Mucosa of gallbladder (tissue), 1 donor: ENCODE measurements around the gene EXPH5. TPM values are rescaled to one million over a fixed set of nuclear protein-coding genes. Genes with fewer than 3 reads are reported as not detected.
"Not testable (repeated sequence)": the region's sequence is repeated elsewhere in the genome, so short reads cannot be mapped to it uniquely, and the experiment has no call there.

Experiments used
- DNase-seq: peaks from one replicate; pipeline ENCODE4 v3.0.0-alpha.2; 2020; ENCODE audit warnings: low spot score
- total RNA-seq: library from RNA; stranded (reverse); gene quantifications from one replicate; pipeline ENCODE4 v1.2.1, GENCODE V29; 2021
- donor health status: DM: no; HTN: no; CAD: no.

EXPH5 gene
- total RNA-seq, 1 donor from 2014 or later = 5.6 TPM

DNA sequence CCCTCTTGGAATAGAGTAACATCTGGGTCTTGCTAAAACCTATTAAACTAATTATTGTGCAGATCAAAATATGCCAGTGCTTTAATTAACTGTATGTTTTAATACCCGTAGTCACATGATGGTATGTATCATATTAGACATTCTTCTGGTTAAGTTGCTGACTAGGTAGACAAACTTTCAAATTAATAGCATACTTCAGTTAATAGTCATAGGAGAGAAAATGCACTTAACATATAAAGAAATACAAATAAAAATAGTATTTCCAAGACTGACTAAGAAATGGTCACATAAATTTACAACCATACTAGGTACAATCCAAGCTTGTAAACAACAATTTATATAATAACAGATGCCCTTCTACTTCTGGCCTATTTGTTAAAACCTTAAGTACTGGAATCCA lies 7.6 kb upstream of the EXPH5 start:
- DNase-seq = no peak

DNA sequence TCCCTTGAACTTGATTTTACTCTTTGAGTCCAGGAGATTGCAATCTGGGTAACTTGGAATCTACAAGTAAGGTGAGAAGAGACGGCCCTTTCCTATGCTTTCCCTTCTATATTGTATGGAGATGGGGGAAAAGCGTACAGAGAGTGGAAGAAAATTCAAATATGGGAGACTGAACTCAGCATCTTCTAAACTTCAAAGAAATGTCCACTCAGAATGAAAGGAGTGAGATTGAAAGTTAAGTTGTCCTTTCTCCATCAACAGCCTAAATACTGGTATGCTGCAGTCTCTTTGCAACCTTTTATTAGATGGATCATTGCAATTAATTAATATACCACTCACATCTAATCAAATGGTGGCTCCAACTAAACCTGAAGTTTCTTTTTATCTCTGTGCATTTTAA lies 6.4 kb upstream of the EXPH5 start:
- no peak for DNase-seq

DNA sequence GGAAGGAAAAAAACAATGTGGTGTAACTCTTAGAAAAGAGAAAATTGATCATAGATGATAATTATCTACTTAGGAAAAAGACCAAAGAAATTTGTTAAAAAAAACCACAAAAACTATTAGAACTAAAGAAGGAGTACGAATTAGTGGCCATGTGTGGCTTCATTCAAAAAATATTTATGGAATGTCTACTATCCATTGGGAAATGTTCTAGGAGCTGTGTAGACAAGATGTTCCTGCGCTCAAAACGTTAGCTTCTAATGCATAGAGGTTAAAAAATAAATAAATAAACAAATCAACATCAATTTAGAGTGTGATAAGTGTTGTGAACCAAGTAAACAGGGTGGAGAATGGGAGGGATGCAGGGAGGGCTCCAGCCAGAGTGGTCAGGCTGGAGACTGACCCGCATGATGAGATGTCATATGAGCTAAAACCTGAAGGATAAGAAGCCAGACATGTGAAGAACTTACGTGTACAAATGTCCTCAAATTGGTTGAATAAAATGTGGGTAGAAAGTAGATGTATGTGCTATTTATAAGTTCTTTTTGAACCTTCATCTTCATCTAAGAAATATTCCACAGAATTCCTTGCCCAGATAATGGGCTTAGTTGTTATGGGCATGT lies 4.3 kb upstream of the EXPH5 start:
- no peak for DNase-seq

DNA sequence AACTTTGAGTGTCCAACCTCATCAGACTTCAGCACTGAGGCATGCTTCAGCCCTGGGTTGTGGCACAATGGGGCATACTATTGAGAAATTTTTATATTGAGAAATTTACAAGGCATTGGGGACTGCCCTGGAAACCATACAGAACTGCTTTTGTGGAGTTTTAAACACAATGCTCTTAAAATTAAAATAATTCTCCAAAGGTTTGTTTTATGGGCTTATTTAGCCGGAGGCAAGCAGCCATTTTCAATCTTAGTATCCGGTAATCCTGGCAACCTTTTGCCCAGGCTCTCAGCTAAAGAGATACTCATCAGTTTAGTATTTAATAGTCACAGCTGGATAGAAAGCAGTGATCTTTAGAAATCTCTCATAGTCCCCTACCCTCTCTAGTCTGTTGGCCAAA lies 3.1 kb upstream of the EXPH5 start:
- no peak for DNase-seq

DNA sequence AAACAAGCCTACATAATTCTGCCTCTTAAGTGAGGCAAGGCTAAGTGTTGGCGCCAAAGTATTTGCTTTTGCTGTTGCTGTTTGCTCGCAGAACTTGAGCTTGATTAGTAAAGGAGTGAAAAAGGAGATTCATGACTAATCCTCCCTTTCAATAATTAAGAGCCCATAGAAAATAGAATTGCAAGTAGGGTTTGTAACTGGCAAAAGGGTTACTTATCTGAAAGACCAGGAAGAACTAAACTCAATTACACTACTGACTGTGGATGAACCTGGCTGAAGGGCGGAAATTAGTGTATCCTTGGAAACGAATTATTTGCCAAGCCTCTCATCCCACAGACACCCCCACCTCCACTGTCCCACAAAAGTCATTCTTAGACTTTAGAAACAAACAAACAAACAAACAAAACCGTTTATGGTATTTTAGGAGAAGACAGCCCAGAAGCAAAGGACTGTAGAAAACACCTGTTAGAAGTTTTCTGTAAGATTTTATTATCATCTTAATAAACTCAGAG lies 411 bp upstream of the EXPH5 start:
- no peak for DNase-seq

DNA sequence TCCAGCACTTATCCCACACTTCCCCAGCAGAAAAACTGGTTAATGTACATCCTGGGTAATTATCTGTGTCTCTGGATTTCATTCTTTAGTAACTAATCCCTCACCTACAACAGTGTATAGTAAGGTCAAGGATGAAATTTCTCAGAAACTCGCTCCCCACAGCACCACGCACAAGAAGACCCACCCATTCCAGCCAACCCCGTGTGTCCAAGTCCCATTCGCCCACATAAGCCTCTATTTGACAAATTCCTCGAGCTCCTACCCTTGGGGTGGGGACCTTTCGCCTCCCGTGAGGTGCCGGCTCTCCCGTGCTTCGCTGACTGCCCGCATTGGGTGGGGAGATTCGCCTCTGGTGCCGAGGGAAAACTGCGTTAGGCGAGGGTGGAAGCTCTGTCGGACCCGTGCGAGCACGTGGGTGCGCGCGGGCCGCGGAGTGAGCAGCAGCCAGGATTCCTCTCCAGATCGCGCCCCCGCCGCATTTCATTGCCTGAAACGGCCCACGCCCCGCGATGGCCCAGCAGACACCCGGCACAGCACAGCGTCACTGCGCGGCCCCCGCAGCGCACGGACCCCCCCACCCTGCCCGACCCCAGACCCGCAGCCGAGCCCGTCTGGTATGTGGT lies 866 bp downstream of the EXPH5 start:
- DNase-seq = peak; percentile 12

DNA sequence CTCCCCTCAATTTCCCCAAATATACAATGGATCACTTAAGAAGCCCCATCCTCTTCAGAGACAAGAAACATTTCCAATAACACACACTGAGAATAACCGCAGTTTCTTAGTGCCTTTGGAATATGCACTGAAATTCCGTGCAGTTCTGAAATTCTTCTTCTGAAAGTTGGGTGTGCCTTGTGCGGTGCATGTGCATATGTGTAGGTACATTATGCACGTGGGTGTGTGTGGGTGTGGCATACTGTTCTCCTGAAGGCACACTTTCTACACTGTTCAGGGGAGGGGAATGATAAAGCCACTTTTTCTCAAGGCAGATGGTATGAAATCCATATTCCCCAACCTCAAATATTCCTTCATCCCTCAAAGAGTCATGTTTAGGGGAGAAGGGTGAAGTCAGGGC lies 1.7 kb downstream of the EXPH5 start:
- no peak for DNase-seq

DNA sequence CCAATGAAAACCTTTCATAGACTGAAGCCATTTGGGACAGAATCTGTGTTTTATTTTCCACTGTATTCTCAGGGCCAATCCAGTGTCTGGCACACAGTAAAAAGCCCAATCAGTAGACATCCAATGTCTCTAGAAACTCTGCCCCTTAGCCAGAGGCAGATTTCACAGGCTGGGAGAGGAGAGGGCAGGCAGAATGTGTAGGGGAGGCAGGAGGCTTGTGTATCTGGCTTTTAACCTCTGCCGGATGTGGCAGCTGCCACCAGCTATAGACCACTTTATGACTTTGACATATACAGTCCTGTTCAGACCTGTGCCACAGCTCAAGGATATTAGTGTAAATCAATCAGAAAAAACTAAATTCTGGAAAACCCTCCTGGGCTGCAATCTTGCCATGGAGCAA lies 4.4 kb downstream of the EXPH5 start:
- DNase-seq = no peak

DNA sequence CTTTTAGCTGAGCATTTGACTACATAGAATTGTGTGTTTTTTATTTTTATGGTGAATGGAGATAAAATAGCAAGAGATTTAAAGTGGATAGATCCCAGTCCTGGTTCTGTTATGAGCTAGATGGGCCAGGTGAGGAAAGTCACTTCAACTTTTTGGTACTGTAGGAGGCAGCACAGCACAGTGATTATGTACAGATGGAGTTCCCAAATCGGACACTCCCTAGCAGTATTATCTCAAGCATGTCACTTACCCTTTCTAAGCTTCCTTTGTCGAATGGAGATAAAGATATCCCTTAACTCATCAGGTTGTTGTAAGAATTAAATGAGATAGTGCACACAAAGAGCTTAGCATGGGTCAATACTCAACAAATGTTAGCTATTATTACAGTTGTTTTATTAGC lies 5.3 kb downstream of the EXPH5 start:
- no peak for DNase-seq

DNA sequence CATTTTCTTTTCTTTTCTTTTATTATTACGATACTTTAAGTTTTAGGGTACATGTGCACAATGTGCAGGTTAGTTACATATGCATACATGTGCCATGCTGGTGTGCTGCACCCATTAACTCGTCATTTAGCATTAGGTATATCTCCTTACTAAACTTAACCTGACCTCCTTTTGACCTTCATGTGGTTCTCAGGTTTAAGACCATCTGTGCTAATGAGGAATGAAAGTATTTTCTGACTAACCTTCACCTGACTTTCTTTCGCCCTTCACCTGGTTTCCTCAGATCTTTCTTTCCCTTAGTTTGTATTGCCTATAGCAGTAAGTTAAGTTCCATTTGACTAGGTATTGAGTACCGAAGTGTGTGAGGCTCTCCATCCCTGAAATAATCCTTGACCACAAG lies 6.5 kb downstream of the EXPH5 start:
- no peak for DNase-seq

DNA sequence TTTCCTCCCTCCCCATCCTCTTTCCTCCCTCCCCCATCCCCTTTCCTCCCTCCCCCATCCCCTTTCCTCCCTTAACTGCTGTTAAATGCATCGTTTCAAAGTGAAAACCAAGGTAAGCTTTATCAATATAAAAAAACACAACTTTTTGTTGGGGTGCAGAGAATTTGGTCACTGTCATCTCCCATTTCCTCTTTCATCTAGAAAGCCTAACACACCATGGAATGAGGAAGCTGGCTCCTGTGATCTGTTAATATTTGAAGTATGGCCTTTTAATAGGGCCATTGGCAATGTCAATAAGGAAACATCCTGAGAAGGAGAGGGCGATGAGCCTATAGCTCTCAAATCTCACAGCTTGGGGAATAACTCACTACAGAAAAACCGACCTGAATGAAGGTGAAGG lies 7.0 kb downstream of the EXPH5 start:
- DNase-seq = peak; percentile 17

DNA sequence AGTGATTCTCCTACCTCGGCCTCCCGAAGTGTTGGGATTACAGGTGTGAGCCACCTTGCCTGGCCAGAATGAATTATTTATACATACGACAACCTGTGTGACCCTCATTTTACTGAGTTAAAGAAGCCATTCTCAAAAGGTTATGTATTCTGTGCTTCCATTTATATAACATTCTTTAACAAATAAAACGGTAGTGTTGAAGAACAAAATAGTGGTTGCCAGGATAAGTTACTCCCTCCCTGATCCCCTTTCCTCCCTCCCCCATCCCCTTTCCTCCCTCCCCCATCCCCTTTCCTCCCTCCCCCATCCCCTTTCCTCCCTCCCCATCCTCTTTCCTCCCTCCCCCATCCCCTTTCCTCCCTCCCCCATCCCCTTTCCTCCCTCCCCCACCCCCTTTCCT lies 7.4 kb downstream of the EXPH5 start:
- not testable (repeated sequence) for DNase-seq

DNA sequence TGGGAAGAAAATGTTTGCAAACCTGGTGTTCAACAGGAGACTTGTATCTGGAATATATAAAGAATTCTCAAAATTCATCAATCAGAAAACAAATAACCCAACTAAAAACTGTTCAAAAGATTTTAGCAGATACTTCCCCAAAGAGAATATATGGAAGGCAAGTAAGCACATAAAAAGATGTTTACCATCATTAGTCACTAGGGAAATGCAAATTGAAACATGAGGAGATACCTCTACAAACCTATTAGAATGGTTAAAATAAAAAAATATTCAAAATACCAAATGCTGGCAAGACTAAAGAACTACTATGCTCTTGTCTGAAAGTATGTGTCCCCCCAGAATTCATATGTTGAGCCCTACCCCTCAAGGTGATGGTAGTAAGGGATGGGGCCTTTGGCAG lies 8.6 kb downstream of the EXPH5 start:
- DNase-seq = no peak

DNA sequence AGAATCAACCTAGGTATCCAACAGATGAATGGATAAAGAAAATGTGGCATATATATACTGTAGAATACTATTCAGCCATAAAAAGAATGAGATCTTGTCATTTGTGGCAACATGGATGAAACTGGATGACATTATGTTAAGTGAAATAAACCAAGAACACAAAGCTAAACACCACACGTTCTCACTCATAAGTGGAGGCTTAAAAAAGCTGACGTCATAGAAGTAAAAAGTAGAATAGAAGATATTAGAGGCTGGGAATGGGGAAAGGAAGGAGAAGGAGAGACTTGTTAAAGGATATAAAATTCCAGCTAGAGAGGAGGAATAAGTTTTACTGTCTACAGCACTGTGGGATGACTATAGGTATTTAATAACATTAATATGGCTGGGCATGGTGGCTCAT lies 12.9 kb downstream of the EXPH5 start:
- DNase-seq = no peak

DNA sequence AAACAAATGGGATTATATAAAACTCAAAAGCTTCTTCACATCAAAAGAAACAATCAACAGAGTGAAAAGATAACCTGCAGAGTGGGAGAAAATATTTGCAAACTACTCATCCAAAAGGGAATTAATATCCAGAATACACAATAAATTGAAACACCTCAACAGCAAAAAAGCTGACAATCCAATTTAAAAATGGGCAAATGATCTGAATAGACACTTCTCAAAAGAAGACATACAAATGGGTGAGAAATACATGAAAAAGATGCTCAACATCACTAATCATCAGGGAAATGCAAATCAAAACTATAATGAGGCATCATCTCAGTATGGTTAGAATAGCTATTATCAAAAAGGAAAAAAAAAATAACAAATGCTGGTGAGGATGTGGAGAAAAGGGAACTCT lies 13.5 kb downstream of the EXPH5 start:
- DNase-seq = no peak

DNA sequence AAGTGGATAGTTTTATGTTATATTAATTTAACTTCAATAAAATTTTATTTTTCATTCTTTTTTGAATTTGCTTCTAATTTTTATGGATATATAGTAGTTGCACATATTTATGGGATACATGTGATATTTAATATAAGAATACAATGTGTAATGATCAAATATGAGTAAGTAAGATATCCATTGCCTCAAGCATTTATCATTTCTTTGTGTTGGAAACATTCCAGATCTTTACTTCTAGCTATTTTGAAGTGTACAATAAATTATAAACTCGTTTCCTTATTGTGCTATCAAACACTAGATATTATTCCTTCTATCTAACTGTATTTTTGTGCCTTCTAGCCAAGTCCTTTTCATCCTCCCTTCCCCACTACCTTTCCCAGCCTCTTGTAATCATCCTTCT lies 17.0 kb downstream of the EXPH5 start:
- DNase-seq = no peak

DNA sequence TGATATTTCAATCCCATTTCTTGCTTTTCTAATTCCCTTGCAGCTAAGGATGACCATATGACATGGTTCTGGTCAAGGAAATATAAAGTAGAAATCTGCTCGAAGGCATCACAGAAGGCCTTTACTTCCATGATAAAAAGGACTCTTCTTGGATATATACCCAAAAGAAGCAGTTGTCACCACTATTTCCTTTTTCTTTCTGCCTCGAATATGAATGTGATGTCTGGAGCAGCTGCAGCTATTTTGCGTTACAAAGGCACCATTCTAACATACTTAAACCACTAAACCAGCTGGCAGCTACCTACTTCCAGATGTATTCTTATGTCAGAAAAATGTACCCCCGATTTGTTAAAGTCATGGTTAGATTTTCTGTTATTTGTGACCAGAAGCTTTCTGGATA lies 18.9 kb downstream of the EXPH5 start:
- DNase-seq = no peak

DNA sequence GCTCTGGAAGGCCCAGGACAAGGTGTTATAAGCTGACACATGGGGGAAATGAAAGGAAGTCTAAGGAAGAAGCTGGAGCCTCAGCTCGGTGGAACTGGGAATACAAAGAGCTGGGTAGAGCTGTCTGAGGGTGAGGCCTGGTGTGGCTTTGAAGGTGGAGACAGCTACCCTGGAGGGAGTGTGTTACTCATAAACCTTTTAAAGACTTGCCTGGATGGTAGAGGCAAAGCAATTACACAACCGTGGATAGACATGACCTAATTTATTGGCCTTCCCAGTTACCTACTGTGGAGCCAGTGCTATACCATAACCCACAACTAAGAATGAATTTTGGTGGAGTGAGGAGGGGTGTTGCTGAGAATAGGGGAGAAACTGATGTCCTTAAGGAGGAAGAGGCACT lies 22.6 kb downstream of the EXPH5 start:
- DNase-seq = no peak

DNA sequence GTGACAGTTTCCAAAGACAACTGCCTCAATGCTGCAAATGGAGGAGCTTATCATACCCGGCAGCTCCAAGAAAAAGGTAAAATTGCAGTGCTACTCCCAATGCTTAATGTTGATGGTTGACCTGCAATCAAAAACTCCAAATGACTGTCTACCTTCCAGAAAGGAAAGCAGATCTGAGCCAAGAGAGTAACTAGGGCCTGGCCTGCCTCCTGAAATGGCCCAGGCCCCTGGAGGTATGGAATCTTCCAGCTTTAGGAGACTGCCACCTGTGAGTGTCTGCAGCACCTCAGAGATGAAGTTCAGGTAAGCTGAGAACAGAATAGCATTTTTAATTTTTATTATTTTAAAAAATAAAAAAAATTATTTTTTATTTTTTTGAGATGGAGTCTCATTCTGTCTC lies 23.7 kb downstream of the EXPH5 start:
- no peak for DNase-seq

DNA sequence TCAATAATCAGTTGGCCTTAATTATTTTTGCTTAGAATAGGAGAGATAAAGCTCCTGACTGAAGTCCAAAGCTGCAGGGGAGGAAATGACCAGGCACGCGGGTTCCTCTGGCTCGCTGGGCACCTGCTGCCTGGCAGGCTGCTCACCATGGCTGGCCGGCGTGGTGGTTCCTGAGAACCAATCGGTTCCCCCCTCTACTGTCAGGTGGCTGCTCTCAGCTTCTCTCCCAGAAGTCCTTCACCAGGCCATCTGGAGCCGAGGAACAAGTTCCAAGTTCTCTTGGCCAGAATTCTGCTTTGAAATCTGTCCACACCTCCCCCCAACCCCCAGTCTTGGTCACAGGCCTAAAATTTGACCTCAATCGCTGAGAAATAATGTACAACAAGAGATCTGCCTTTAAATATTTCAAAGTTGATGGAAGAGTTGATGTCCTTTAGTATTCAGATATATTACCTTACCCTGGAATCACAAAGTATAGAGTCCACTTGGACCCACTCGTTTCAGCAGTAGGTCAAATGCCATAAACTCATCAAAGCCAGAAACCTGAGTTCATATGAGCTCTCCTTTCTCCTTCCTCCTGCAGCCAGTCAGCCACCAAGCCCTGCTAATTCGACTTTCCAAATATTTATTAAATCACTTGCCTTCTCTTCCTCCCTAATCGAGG lies 25.2 kb downstream of the EXPH5 start:
- DNase-seq = no peak

DNA sequence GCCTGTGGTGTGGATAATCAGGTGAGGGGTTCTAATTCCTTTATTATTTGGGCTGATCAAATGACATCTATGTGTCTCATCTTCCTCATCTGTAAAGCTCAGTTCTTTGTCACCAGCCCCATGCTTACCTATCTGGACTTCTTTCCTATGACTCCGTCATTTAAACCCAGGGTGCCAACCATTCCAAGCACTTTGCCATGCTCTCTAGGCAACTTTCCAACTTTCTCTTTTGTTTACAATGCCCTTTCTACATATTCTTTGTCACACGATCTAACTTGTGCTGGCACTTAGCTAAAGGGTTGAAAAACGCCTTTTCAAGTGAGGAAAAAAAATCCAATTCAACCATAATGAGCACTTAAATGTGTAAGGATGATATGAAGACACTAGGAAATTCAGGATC lies 27.9 kb downstream of the EXPH5 start:
- no peak for DNase-seq

DNA sequence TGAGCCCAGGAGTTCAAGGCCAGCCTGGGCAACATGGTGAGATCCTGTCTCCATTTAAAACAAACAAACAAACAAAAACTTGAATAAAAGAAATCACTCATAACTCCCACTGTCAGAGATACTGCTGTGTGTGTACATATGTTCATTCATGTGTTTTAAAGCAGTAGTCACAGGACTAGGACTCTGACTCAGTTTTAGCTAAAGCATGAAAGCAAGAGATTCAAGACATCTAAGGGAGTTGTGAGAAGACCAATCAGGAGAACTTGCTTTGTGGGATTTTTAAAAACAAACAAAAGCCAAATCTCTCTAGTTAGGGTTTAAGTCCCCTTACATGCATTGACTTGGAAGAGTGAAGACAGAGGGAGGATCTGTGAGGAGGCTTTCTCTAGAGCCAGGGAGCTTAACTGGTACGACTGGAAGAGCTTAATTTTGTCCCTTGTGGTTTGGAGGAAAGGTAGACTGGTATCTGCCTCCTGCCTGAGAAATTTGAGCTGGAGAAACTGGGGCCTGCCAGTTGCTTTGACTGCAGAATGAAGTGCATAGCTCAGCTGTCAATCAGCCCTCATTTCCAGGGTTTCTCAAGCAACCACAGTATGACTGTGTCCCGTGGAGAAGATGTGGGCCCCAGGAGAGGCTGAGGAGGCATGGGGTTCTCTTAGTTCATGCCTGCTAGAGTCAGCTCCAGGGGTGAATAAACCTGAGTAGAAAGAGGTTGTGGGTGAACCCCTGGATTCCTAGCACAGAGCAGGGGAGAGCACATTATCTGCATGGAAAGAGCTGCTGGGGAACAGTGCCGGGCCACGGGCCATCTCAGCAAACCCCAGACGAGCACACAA lies 30.6 kb downstream of the EXPH5 start:
- no peak for DNase-seq
